ENCODE measurements around the gene ERO1A. TPM values are rescaled to one million over a fixed set of nuclear protein-coding genes. Genes with fewer than 3 reads are reported as not detected.

Gene ERO1A
- total RNA-seq, 4 donors from 2014 or later = 20.3 to 34.3 (median 31.3) TPM

- WGBS, 2 donors = 96 to 97% methylated on average over 2 of the region's 2 CpGs
- Histone ChIP-seq H3K9me3 (peaks cover 0 to 2% (median 0%) of the 10 kb centered on the region in 4 donors), H3K4me3 (no peak overlapping the region), H3K27me3 (no peaks in the 10 kb centered on the region), H3K27ac (no peak overlapping the region), H3K4me1 (no peaks in the 10 kb centered on the region), H3K36me3 (no peaks in the 10 kb centered on the region)
- TF ChIP-seq EP300 (IDR thresholded peaks at IDR 0.05) = no peak
- TF ChIP-seq POLR2A (IDR thresholded peaks at IDR 0.05) = no peak
- TF ChIP-seq, protein P1, sequence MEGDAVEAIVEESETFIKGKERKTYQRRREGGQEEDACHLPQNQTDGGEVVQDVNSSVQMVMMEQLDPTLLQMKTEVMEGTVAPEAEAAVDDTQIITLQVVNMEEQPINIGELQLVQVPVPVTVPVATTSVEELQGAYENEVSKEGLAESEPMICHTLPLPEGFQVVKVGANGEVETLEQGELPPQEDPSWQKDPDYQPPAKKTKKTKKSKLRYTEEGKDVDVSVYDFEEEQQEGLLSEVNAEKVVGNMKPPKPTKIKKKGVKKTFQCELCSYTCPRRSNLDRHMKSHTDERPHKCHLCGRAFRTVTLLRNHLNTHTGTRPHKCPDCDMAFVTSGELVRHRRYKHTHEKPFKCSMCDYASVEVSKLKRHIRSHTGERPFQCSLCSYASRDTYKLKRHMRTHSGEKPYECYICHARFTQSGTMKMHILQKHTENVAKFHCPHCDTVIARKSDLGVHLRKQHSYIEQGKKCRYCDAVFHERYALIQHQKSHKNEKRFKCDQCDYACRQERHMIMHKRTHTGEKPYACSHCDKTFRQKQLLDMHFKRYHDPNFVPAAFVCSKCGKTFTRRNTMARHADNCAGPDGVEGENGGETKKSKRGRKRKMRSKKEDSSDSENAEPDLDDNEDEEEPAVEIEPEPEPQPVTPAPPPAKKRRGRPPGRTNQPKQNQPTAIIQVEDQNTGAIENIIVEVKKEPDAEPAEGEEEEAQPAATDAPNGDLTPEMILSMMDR (IDR thresholded peaks at IDR 0.05) = no peak
- no peak for DNase-seq (ENCODE audit: low spot score in 2 of 2)
Measured at GRCh38 chr14:52610187-52610586, 85.2 kb downstream of the ERO1A start.

DNA sequence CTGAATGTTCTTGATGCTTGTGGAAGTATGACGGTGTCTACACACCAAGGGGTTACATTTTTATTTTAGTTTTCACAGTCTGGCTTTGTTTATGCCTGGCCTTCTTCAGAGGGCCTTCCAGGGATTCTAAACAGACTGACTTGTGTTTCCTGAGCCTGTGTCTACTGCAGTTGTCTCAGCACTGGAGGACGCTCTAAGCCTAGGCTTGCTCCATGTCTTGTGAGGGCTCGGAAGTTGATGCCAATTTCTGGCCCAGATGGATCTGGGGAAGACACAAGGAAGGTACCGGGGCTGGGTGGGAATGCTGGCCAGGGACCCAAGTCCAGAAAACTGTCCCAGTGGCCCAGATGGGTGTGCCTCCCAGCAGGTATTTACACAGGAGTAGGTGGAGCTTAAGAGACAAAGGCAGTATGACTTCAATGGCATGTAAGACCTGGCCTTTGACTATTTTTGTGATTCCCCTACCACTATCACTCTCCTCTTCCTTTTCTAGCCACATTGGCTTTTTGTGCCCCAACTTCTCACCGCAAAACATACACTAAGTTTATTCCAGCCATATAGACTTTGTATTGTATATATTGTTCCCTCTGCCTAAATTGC, 85.8 kb downstream of the ERO1A start:
- WGBS, 2 donors = 89 to 91% methylated on average over 5 of the region's 5 CpGs
- Histone ChIP-seq H3K27ac (no peak overlapping the region), H3K36me3 (no peaks in the 10 kb centered on the region), H3K27me3 (no peaks in the 10 kb centered on the region), H3K4me1 (no peaks in the 10 kb centered on the region), H3K4me3 (no peak overlapping the region), H3K9me3 (peaks cover 0 to 6% (median 3%) of the 10 kb centered on the region in 4 donors)
- DNase-seq (ENCODE audit: low spot score in 2 of 2) = no peak
- no peak for TF ChIP-seq POLR2A (IDR thresholded peaks at IDR 0.05)
- TF ChIP-seq, protein P1 (IDR thresholded peaks at IDR 0.05) = no peak
- no peak for TF ChIP-seq EP300 (IDR thresholded peaks at IDR 0.05)

DNA sequence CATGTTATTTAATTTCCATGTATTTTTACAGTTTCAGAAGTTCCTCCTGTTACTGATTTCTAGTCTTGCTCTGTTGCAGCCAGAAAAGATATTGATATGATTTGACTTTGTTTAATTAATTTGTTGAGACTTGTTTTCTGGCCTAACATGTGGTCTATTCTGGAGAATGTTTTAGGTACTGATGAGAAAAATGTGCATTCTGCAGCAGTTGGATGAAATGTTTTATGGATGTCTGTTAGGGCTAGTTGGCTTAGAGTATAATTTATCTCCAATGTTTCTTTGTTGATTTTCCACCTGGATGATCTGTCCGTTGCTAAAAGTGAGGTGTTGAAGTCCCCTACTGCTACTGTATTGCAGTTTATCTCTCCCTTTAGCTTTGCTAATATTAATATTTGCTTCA, 88.3 kb downstream of the ERO1A start:
- no peak overlapping the region for H3K27ac ChIP-seq
- H3K27me3 ChIP-seq = no peaks in the 10 kb centered on the region
- TF ChIP-seq EP300 (IDR thresholded peaks at IDR 0.05) = no peak
- TF ChIP-seq, protein P1 (IDR thresholded peaks at IDR 0.05) = no peak
- TF ChIP-seq POLR2A (IDR thresholded peaks at IDR 0.05) = no peak
- H3K36me3 ChIP-seq = no peaks in the 10 kb centered on the region
- H3K9me3 ChIP-seq = peaks cover 0 to 16% (median 4%) of the 10 kb centered on the region in 4 donors
- H3K4me3 ChIP-seq = no peak overlapping the region
- no peaks in the 10 kb centered on the region for H3K4me1 ChIP-seq
- DNase-seq (ENCODE audit: low spot score in 2 of 2) = no peak
- 77 to 85% methylated on average over 1 of the region's 1 CpG for WGBS, 2 donors

- Histone ChIP-seq H3K4me1 (no peaks in the 10 kb centered on the region), H3K27me3 (no peaks in the 10 kb centered on the region), H3K4me3 (no peak overlapping the region), H3K27ac (no peak overlapping the region), H3K9me3 (peaks cover 0 to 16% (median 4%) of the 10 kb centered on the region in 4 donors), H3K36me3 (no peaks in the 10 kb centered on the region)
- DNase-seq (ENCODE audit: low spot score in 2 of 2) = no peak
- TF ChIP-seq, protein P1 (IDR thresholded peaks at IDR 0.05) = no peak
- TF ChIP-seq POLR2A (IDR thresholded peaks at IDR 0.05) (no peak), EP300 (IDR thresholded peaks at IDR 0.05) (no peak)
- 84 to 90% methylated on average over 1 of the region's 1 CpG for WGBS, 2 donors
Measured at GRCh38 chr14:52602131-52602530, 93.2 kb downstream of the ERO1A start.

- no peak overlapping the region for H3K27ac ChIP-seq
- no peaks in the 10 kb centered on the region for H3K36me3 ChIP-seq
- peaks cover 0 to 14% (median 3%) of the 10 kb centered on the region in 4 donors for H3K9me3 ChIP-seq
- no peaks in the 10 kb centered on the region for H3K4me1 ChIP-seq
- TF ChIP-seq, protein P1 (IDR thresholded peaks at IDR 0.05) = no peak
- no peak for TF ChIP-seq EP300 (IDR thresholded peaks at IDR 0.05)
- no peak for TF ChIP-seq POLR2A (IDR thresholded peaks at IDR 0.05)
- H3K27me3 ChIP-seq = no peaks in the 10 kb centered on the region
- no peak for DNase-seq (ENCODE audit: low spot score in 2 of 2)
- 96% methylated on average over 3 of the region's 3 CpGs for WGBS, 2 donors
- H3K4me3 ChIP-seq = no peak overlapping the region
Measured at GRCh38 chr14:52599974-52600373, 95.4 kb downstream of the ERO1A start.

Measured in tibial nerve (tissue), 4 donors.